Measurements from ENCODE around the gene DRD3.

DRD3 gene

GRCh38 chr3:114119776-114120175 is 59.1 kb downstream of the DRD3 start:
- no peak for TF ChIP-seq CTCF (IDR thresholded peaks at IDR 0.05)

- TF ChIP-seq CTCF (IDR thresholded peaks at IDR 0.05), result no peak
These were observed 63.7 kb downstream of the DRD3 start for GRCh38 chr3:114115143-114115542.

- no peak for TF ChIP-seq CTCF (IDR thresholded peaks at IDR 0.05)
These were observed 64.1 kb downstream of the DRD3 start for GRCh38 chr3:114114719-114115118.

GRCh38 chr3:114112696-114113095 is 66.2 kb downstream of the DRD3 start:
- no peak for TF ChIP-seq CTCF (IDR thresholded peaks at IDR 0.05)

GRCh38 chr3:114111060-114111770 is 67.6 kb downstream of the DRD3 start:
- TF ChIP-seq CTCF (IDR thresholded peaks at IDR 0.05), result no peak

GRCh38 chr3:114110439-114110838 is 68.4 kb downstream of the DRD3 start:
- TF ChIP-seq CTCF (IDR thresholded peaks at IDR 0.05), result no peak

- no peak for TF ChIP-seq CTCF (IDR thresholded peaks at IDR 0.05)
These were observed 70.7 kb downstream of the DRD3 start for GRCh38 chr3:114108137-114108536.

GRCh38 chr3:114104414-114104813 is 74.4 kb downstream of the DRD3 start:
- TF ChIP-seq CTCF (IDR thresholded peaks at IDR 0.05), result no peak

Measured in LNCAP (cell line).